Measurements from ENCODE around the gene EIF4G3.

DNA sequence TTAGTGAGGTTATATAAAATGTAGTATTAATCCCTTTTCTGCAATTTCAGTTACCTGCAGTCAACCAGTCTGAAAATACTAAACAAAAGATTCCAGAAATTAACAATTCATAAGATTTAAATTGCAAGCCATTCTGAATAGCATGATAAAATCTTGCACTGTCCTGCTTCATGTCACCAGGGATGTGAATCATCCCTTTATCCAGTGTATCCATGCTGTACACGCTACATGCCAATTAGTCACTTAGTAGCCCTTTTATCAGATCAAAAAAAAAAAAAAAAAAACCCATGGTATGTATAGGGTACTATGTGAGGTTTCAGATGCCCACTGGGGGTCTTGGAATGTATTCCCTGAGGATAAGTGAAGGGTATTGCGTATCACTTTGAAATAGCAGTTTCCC, 198.3 kb downstream of the EIF4G3 start:
- TF ChIP-seq, protein P1, sequence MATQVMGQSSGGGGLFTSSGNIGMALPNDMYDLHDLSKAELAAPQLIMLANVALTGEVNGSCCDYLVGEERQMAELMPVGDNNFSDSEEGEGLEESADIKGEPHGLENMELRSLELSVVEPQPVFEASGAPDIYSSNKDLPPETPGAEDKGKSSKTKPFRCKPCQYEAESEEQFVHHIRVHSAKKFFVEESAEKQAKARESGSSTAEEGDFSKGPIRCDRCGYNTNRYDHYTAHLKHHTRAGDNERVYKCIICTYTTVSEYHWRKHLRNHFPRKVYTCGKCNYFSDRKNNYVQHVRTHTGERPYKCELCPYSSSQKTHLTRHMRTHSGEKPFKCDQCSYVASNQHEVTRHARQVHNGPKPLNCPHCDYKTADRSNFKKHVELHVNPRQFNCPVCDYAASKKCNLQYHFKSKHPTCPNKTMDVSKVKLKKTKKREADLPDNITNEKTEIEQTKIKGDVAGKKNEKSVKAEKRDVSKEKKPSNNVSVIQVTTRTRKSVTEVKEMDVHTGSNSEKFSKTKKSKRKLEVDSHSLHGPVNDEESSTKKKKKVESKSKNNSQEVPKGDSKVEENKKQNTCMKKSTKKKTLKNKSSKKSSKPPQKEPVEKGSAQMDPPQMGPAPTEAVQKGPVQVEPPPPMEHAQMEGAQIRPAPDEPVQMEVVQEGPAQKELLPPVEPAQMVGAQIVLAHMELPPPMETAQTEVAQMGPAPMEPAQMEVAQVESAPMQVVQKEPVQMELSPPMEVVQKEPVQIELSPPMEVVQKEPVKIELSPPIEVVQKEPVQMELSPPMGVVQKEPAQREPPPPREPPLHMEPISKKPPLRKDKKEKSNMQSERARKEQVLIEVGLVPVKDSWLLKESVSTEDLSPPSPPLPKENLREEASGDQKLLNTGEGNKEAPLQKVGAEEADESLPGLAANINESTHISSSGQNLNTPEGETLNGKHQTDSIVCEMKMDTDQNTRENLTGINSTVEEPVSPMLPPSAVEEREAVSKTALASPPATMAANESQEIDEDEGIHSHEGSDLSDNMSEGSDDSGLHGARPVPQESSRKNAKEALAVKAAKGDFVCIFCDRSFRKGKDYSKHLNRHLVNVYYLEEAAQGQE (IDR thresholded peaks at IDR 0.05; ENCODE audit: insufficient read depth in 1 of 2, low read depth in 2 of 2, low read length in 2 of 2) = no peak
- TF ChIP-seq POLR2AphosphoS5 (IDR thresholded peaks at IDR 0.05; ENCODE audit: low read depth, low read length) (no peak), TAF1 (IDR thresholded peaks at IDR 0.05; ENCODE audit: borderline replicate concordance, insufficient read depth, low read length) (no peak), SIN3A (IDR thresholded peaks at IDR 0.05; ENCODE audit: borderline replicate concordance, insufficient read depth, low read length) (no peak)
